K562 (cell line): ENCODE data around the gene TEX22. TPM values are rescaled to one million over a fixed set of nuclear protein-coding genes. Genes with fewer than 3 reads are reported as not detected.

Experiments used
- ATAC-seq: fragments of 200-7000 bp; cut with Tn5 transposase; 3 replicates; pipeline ENCODE4 v1.9.1; 2020; ENCODE audit warnings: moderate library complexity
- BruUV-seq: library from RNA; stranded (reverse); fragments of 400-500 nt; replicated peaks from 2 replicates; lab custom pipeline; 2021; lab: Mats Ljungman, UMichigan
- CTCF ChIA-PET: fragments of 300-600 bp; formaldehyde crosslinking; extraction: SDS; loops from one replicate; lab custom pipeline; 2021; ENCODE audit warnings: low intra/inter-chr PET ratio; lab: Yijun Ruan, JAX
- POLR2A ChIA-PET: fragments of 300-600, 350-650 bp; sonication (Branson Sonifier 250); formaldehyde crosslinking; extraction: SDS; loops from one replicate; lab custom pipeline; 2021; ENCODE audit warnings: antibody characterized with exemption, inconsistent platforms; lab: Yijun Ruan, JAX
- DNase-seq, 4 experiments: peaks; one replicate each; pipeline versions ENCODE4 v3.0.0 to v3.0.0-alpha.2; 2011 to 2018; ENCODE audit warnings: low spot score in 3 of 4, mixed read lengths in 3 of 4; ENCODE audit errors: extremely low read depth in 1 of 4
- FAIRE-seq: peaks from 2 replicates; lab custom pipeline; 2011; peaks lifted over from hg19 to GRCh38; lab: Jason Lieb, UNC
- H2AFZ ChIP-seq: 2 replicates; pipeline ENCODE4 v1.6.0; 2011; ENCODE audit warnings: low read depth, low read length, control low read depth, inconsistent platforms
- H3K27ac ChIP-seq: fragments of 200-600 bp; 3 replicates; pipeline ENCODE4 v1.8.0; 2011; ENCODE audit warnings: low read depth, mild to moderate bottlenecking, control low read depth, inconsistent platforms, low read length, moderate library complexity, mixed read lengths; ENCODE audit errors: extremely low read depth
- H3K27me3 ChIP-seq, 2 experiments: fragments of 300-600 bp in 1 of 2; 2 replicates in 1 of 2; 3 replicates in 1 of 2; pipeline versions ENCODE4 v1.6.0 to v1.8.0; 2011; ENCODE audit warnings: inconsistent platforms in 2 of 2, low read length in 2 of 2, mild to moderate bottlenecking in 1 of 2, mixed read lengths in 1 of 2, moderate library complexity in 1 of 2; ENCODE audit not compliant: control insufficient read depth in 2 of 2, insufficient read depth in 2 of 2
- H3K36me3 ChIP-seq: fragments of 300-600 bp; 3 replicates; pipeline ENCODE4 v1.8.0; 2011; ENCODE audit warnings: mild to moderate bottlenecking, low read length, inconsistent platforms; ENCODE audit not compliant: control insufficient read depth, insufficient read depth
- H3K4me1 ChIP-seq, 2 experiments: fragments of 200-600 bp in 1 of 2; replicated peaks in 1 of 2; 2 replicates in 1 of 2; 3 replicates in 1 of 2; pipeline versions ENCODE4 v1.5.1 to v1.8.0; 2011; ENCODE audit warnings: inconsistent platforms in 2 of 2, low read length in 2 of 2, mild to moderate bottlenecking in 1 of 2, mixed read lengths in 1 of 2, moderate library complexity in 1 of 2; ENCODE audit not compliant: control insufficient read depth in 2 of 2, insufficient read depth in 2 of 2
- H3K4me2 ChIP-seq: 2 replicates; pipeline ENCODE4 v1.6.1; 2011; ENCODE audit warnings: low read length, control low read depth, inconsistent platforms, mixed read lengths; ENCODE audit not compliant: insufficient read depth
- H3K4me3 ChIP-seq: fragments of 200-600 bp; sonication (generic), shearing (Covaris generic); 2 replicates; pipeline ENCODE4 v1.5.1; 2016; ENCODE audit warnings: control low read depth, inconsistent platforms
- H3K79me2 ChIP-seq: fragments of 200-600 bp; 3 replicates; pipeline ENCODE4 v1.8.0; 2011; ENCODE audit warnings: low read length, inconsistent platforms; ENCODE audit not compliant: control insufficient read depth, insufficient read depth
- H3K9ac ChIP-seq, 2 experiments: 2 replicates each; pipeline versions ENCODE4 v1.6.0 to v1.6.1; 2011; ENCODE audit warnings: low read depth in 2 of 2, low read length in 2 of 2, control low read depth in 1 of 2, inconsistent platforms in 1 of 2, mild to moderate bottlenecking in 1 of 2, mixed read lengths in 1 of 2; ENCODE audit not compliant: insufficient read depth in 1 of 2
- H3K9me1 ChIP-seq: one replicate; pipeline ENCODE4 v1.6.0; 2011; ENCODE audit warnings: inconsistent platforms, mild to moderate bottlenecking, low read length, moderate library complexity; ENCODE audit not compliant: control insufficient read depth, insufficient read depth
- H3K9me3 ChIP-seq: replicated peaks from 2 replicates; pipeline ENCODE4 v1.5.1; 2011; ENCODE audit warnings: low read depth, low read length, inconsistent platforms; ENCODE audit not compliant: control insufficient read depth, insufficient read depth
- H4K20me1 ChIP-seq: replicated peaks from 2 replicates; pipeline ENCODE4 v1.6.1; 2011; ENCODE audit warnings: low read length, inconsistent platforms, mixed read lengths; ENCODE audit not compliant: control insufficient read depth, insufficient read depth
- ARHGAP35 ChIP-seq: fragments of 450-650 bp; IDR thresholded peaks from 2 replicates; pipeline ENCODE4 v1.6.1; 2018; ENCODE audit not compliant: partially characterized antibody
- FOXK2 ChIP-seq, 2 experiments: fragments of 450-650 bp; IDR thresholded peaks in 1 of 2; conservative IDR thresholded peaks in 1 of 2; 2 replicates each; pipeline ENCODE4 v1.6.1; 2016; ENCODE audit warnings: low read depth in 2 of 2, mild to moderate bottlenecking in 1 of 2
- HBP1 ChIP-seq: fragments of 450-650 bp; formaldehyde crosslinking; IDR thresholded peaks from 2 replicates; pipeline ENCODE4 v1.4.0; 2022; ENCODE audit warnings: missing genetic modification characterization
- NELFE ChIP-seq: IDR thresholded peaks from 2 replicates; pipeline ENCODE4 v1.6.1; 2011; ENCODE audit warnings: mild to moderate bottlenecking; ENCODE audit not compliant: insufficient read depth, insufficient read length
- POLR2H ChIP-seq: IDR thresholded peaks from 2 replicates; pipeline ENCODE4 v1.6.1; 2016; ENCODE audit warnings: missing genetic modification characterization, low read depth, mild to moderate bottlenecking, control low read depth, missing compliant biosample characterization, moderate library complexity
- SIX5 ChIP-seq, 2 experiments: IDR thresholded peaks; 2 replicates each; pipeline ENCODE4 v1.6.1; 2011; ENCODE audit warnings: low read length in 2 of 2, borderline replicate concordance in 1 of 2, low read depth in 1 of 2, mild to moderate bottlenecking in 1 of 2, moderate library complexity in 1 of 2; ENCODE audit not compliant: insufficient read depth in 1 of 2
- ZC3H8 ChIP-seq: fragments of 450-650 bp; IDR thresholded peaks from 2 replicates; pipeline ENCODE4 v1.6.1; 2017
- ZEB2 ChIP-seq: fragments of 450-650 bp; IDR thresholded peaks from 2 replicates; pipeline ENCODE4 v1.6.1; 2016
- ZFP1 ChIP-seq: fragments of 450-650 bp; formaldehyde crosslinking; IDR thresholded peaks from 2 replicates; pipeline ENCODE4 v1.4.0; 2020; ENCODE audit warnings: mild to moderate bottlenecking, mixed read lengths
- ZNF217 ChIP-seq: sonication (generic); formaldehyde crosslinking; IDR thresholded peaks from 2 replicates; pipeline ENCODE4 v1.8.0; 2022; ENCODE audit warnings: mild to moderate bottlenecking, missing genetic modification reagents
- ZNF445 ChIP-seq: fragments of 250-450 bp; sonication (Bioruptor Pico); IDR thresholded peaks from 2 replicates; pipeline ENCODE4 v1.4.0; 2020; ENCODE audit warnings: low read depth, mild to moderate bottlenecking, moderate library complexity
- WGBS: fragments of 100-300 bp; shearing (Covaris generic); methylation state at CpG from one replicate; pipeline ENCODE4 v1.1.6; 2016; ENCODE audit warnings: low coverage, mixed read lengths; ENCODE audit not compliant: insufficient coverage; ENCODE audit errors: missing lambda C conversion rate; 5-methylcytosine and 5-hydroxymethylcytosine counted together
- in situ Hi-C: fragments of 300-500 bp; cut with MboI; formaldehyde crosslinking; loops from 4 replicates; pipeline ENCODE4 v1.15.0; 2018; ENCODE audit warnings: inconsistent platforms, mixed read lengths
- intact Hi-C: fragments of 100-400 bp; cut with micrococcal nuclease; formaldehyde crosslinking; loops from 2 replicates; pipeline ENCODE4 v1.14.2; 2022
- polyA plus RNA-seq, 8 experiments: library from polyadenylated mRNA; depleted of rRNA in 4 of 8; stranded (reverse) in 5 of 8; unstranded in 3 of 8; fragments of >200 nt; fragmentation: Nextera tagmentation in 2 of 8; fragmentation: Illumina TruSeq in 1 of 8; extraction: Ambion mirVana in 2 of 8; extraction: Trizol in 1 of 8; gene quantifications; 2 replicates each; pipeline versions ENCODE4 v1.2.1 to v1.2.3, GENCODE V29; 2011 to 2014; ENCODE audit warnings: inconsistent platforms in 1 of 8, missing spikeins in 1 of 8
- total RNA-seq, 7 experiments: library from RNA; depleted of rRNA in 6 of 7; stranded (reverse); fragments of >200 nt in 6 of 7; fragmentation: Illumina TruSeq in 2 of 7; extraction: Trizol in 2 of 7; gene quantifications; 2 replicates each; pipeline versions ENCODE4 v1.2.1 to v1.2.3, GENCODE V29; 2011 to 2021; ENCODE audit warnings: low replicate concordance in 1 of 7

TEX22 gene
- total and polyA plus RNA-seq, 9 of the 15 experiments (the other 6 are each of a cell fraction or from before 2014, with no cell fraction given), result 0.04 to 1.7 (median 0.23) TPM; not detected in 2

DNA sequence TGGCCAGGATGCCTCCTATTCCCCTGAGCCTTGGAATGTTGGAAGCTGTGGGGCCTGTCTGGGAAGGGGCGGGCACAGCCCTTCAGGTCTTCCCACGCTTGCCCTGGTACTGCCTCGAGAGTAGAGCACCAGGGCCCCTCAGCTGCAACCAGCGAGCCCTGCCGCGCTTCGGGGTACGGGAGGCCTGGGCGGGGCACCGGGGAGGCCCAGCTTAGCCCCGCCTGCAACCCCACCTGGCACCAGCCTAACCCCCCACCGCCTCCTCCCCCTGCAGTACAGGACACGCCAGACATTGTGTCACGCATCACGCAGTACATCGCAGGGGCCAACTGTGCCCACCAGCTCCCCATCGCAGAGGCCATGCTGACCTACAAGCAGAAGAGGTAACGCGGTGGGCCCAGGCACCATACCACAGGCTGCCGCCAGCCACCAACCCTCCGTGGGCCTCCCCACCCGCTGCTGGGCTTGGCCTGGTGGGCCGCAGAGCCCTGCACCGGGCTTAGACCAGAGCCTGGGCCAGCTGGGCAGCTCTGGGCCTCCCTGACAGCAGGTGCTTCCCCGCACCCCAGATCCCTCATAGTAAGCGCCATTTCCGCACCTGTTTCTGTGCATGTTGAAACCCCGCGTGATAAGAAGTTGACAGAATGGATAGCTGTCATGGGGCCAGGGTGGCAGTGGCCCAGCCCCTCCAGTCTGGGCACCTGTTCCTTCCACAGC lies 13.6 kb upstream of the TEX22 start:
- H3K4me1 ChIP-seq, result peaks cover 0 to 25% of the 10 kb centered on the region in 2 experiments; a peak in 2 of 5 replicates
- no peaks in the 10 kb centered on the region; the same call in 1 of the 2 replicates for H4K20me1 ChIP-seq
- in situ Hi-C loops, result no loop called here
- no peak overlapping the region for H3K27ac ChIP-seq
- DNase-seq (no peak), ATAC-seq (no peak), FAIRE-seq (no peak)
- TF ChIP-seq POLR2H (tag) (no peak), ZEB2 (no peak), ZFP1 (CRISPR knock-in tag) (no peak), ZNF217 (CRISPR knock-in tag) (no peak), HBP1 (CRISPR knock-in tag) (no peak), ZC3H8 (no peak), FOXK2 (conservative IDR thresholded peaks at IDR 0.05 in 1 of 2, IDR thresholded peaks at IDR 0.05 in 1 of 2; ENCODE audit: low read depth in 2 of 2) (no peak), ARHGAP35 (no peak), SIX5 (IDR thresholded peaks at IDR 0.05; ENCODE audit: borderline replicate concordance in 1 of 2, insufficient read depth in 1 of 2, low read depth in 1 of 2, low read length in 2 of 2) (no peak), ZNF445 (no peak), NELFE (no peak)
- no peaks in the 10 kb centered on the region for H3K36me3 ChIP-seq
- H3K27me3 ChIP-seq, result no peaks in the 10 kb centered on the region
- H3K79me2 ChIP-seq, result no peaks in the 10 kb centered on the region
- POLR2A ChIA-PET, result interaction anchor here (1.1 kb wide), 1 partner anchor 19 kb away, joined by 3 read pairs; no protein-coding TSS in a partner anchor
- no peaks in the 10 kb centered on the region for H3K9me1 ChIP-seq
- intact Hi-C loops, result no loop called here
- 85% methylated on average over 16 of the region's 29 CpGs for WGBS
- CTCF ChIA-PET, result no interaction called here
- H3K4me2 ChIP-seq, result no peak overlapping the region
- no TSS peak for BruUV-seq
- H2AFZ ChIP-seq, result no peak overlapping the region
- H3K9ac ChIP-seq, result no peak overlapping the region; a peak in 1 of 4 replicates
- H3K4me3 ChIP-seq, result no peak overlapping the region
- H3K9me3 ChIP-seq, result no peaks in the 10 kb centered on the region
